Body of pancreas (tissue), 4 donors: ENCODE data around the gene LRRC30.

Experiments used
- POLR2A ChIP-seq, 3 donors: fragments of 450-650 bp; IDR thresholded peaks; one replicate each; pipeline ENCODE4 v1.6.1; 2016; ENCODE audit warnings: antibody characterized with exemption in 3 of 3, mild to moderate bottlenecking in 2 of 3
- TF ChIP-seq, protein P1 (sequence below), 7 experiments: fragments of 450-650 bp in 4 of 7; fragments of 200-600 bp in 3 of 7; sonication (generic) in 3 of 7; IDR thresholded peaks; one replicate each; pipeline ENCODE4 v1.5.1; 2016 to 2019; ENCODE audit warnings: antibody characterized with exemption in 7 of 7

DNA sequence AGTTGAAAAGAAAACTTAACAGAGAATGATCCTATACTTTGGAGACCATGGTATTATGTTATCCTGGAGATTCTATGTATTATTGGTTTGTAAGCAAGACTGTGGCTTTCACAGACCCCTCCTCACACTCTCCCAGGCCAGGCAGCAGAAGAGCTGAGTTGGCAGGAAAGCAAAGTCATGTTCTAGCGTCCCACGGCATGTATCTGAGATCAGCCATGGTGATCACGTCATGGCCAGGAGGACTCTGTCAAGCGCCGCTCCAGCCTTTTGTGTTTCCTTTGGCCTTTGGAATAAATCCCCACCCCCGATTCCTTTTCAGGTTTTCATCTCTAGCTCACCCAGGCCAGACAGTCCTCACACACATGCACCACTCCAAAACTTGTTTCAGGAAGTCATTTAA, 39.1 kb downstream of the LRRC30 start:
- TF ChIP-seq, protein P1, sequence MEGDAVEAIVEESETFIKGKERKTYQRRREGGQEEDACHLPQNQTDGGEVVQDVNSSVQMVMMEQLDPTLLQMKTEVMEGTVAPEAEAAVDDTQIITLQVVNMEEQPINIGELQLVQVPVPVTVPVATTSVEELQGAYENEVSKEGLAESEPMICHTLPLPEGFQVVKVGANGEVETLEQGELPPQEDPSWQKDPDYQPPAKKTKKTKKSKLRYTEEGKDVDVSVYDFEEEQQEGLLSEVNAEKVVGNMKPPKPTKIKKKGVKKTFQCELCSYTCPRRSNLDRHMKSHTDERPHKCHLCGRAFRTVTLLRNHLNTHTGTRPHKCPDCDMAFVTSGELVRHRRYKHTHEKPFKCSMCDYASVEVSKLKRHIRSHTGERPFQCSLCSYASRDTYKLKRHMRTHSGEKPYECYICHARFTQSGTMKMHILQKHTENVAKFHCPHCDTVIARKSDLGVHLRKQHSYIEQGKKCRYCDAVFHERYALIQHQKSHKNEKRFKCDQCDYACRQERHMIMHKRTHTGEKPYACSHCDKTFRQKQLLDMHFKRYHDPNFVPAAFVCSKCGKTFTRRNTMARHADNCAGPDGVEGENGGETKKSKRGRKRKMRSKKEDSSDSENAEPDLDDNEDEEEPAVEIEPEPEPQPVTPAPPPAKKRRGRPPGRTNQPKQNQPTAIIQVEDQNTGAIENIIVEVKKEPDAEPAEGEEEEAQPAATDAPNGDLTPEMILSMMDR (IDR thresholded peaks at IDR 0.05), result no peak
- no peak for TF ChIP-seq POLR2A (IDR thresholded peaks at IDR 0.05)
